Aorta (tissue), 5 donors: ENCODE results near the gene EGLN1. TPM values are rescaled to one million over a fixed set of nuclear protein-coding genes. Genes with fewer than 3 reads are reported as not detected.

ENCODE experiments used
- ATAC-seq: fragments of 200-7000 bp; cut with Tn5 transposase; one replicate; pipeline ENCODE4 v1.9.1; 2022; ENCODE audit warnings: moderate library complexity; ENCODE audit not compliant: low FRiP score
- DNase-seq, 2 donors: peaks; one replicate each; pipeline ENCODE4 v3.0.0-alpha.2; 2020
- H3K27ac ChIP-seq, 2 donors: one replicate each; pipeline ENCODE4 v1.5.1; 2013; ENCODE audit warnings: low read length in 2 of 2, mild to moderate bottlenecking in 2 of 2, moderate library complexity in 2 of 2, control low read depth in 1 of 2, inconsistent platforms in 1 of 2, low read depth in 1 of 2
- H3K27me3 ChIP-seq, 2 donors: one replicate each; pipeline ENCODE4 v1.6.1; 2013; ENCODE audit warnings: control low read depth in 1 of 2, low read length in 1 of 2, mild to moderate bottlenecking in 1 of 2, moderate library complexity in 1 of 2; ENCODE audit not compliant: insufficient read depth in 2 of 2, control insufficient read depth in 1 of 2
- H3K36me3 ChIP-seq, 2 donors: one replicate each; pipeline ENCODE4 v1.6.1; 2013; ENCODE audit warnings: control low read depth in 1 of 2, low read length in 1 of 2, mild to moderate bottlenecking in 1 of 2; ENCODE audit not compliant: insufficient read depth in 2 of 2, control insufficient read depth in 1 of 2
- H3K4me1 ChIP-seq, 2 donors: one replicate each; pipeline ENCODE4 v1.6.1; 2013; ENCODE audit warnings: low read length in 2 of 2, control low read depth in 1 of 2, mild to moderate bottlenecking in 1 of 2, moderate library complexity in 1 of 2; ENCODE audit not compliant: insufficient read depth in 2 of 2, control insufficient read depth in 1 of 2
- H3K4me3 ChIP-seq, 2 donors: one replicate each; pipeline ENCODE4 v1.5.1; 2013; ENCODE audit warnings: low read length in 2 of 2, control low read depth in 1 of 2, mild to moderate bottlenecking in 1 of 2
- H3K9me3 ChIP-seq: one replicate; pipeline ENCODE4 v1.6.1; 2013; ENCODE audit warnings: mild to moderate bottlenecking, low read length; ENCODE audit not compliant: control insufficient read depth
- WGBS, 2 donors: extraction: QIAGEN DNeasy Blood & Tissue Kit; methylation state at CpG; one replicate each; pipeline ENCODE4 v1.1.7; 2013; 5-methylcytosine and 5-hydroxymethylcytosine counted together
- intact Hi-C, 2 donors: fragments of 100-400 bp; cut with DNase I; formaldehyde crosslinking; loops; one replicate each; pipeline versions ENCODE4 v1.14.2 to v1.15.0; 2022
- polyA plus RNA-seq, 2 donors: library from polyadenylated mRNA; stranded (reverse); fragments of 200-250 nt; gene quantifications; one replicate each; pipeline ENCODE4 v1.2.3, GENCODE V29; 2013
- total RNA-seq, 2 donors: library from RNA; stranded (reverse); fragmentation: NEBNext Ultra II Directional; extraction: Animal tissue kit (Norgen Biotek cat#: 25700); gene quantifications; one replicate each; pipeline ENCODE4 v1.2.1, GENCODE V29; 2021
- donor health status: healthy with polysubstance abuse.
- donor health status: Bipolar disorder and iron deficiency.
- donor health status: DM: no; HTN: no; CAD: no.
- donor health status: DM: no; HTN: no; CAD: no.
- donor health status: DM: yes; HTN: yes; CAD: no.

The EGLN1 gene
- total and polyA plus RNA-seq, 4 donors: 11.7 to 50.4 (median 28.1) TPM

- Histone ChIP-seq H3K4me1 (peaks cover 8 to 13% of the 10 kb centered on the region in 2 donors), H3K9me3 (no peaks in the 10 kb centered on the region), H3K27me3 (no peaks in the 10 kb centered on the region), H3K27ac (no peak overlapping the region), H3K4me3 (no peak overlapping the region), H3K36me3 (no peaks in the 10 kb centered on the region)
- ATAC-seq (no peak), DNase-seq (no peak)
- 94 to 95% methylated on average over 1 of the region's 1 CpG for WGBS, 2 donors
- intact Hi-C loops: no loop called here
These were observed 89.3 kb downstream of the EGLN1 start for GRCh38 chr1:231332761-231333160.

- intact Hi-C loops: no loop called here
- H3K4me1 ChIP-seq: no peaks in the 10 kb centered on the region
- WGBS, 2 donors: 89 to 92% methylated on average over 7 of the region's 7 CpGs
- H3K4me3 ChIP-seq: no peak overlapping the region
- H3K36me3 ChIP-seq: no peaks in the 10 kb centered on the region
- no peaks in the 10 kb centered on the region for H3K9me3 ChIP-seq
- no peak overlapping the region for H3K27ac ChIP-seq
- DNase-seq (no peak), ATAC-seq (no peak)
- H3K27me3 ChIP-seq: no peaks in the 10 kb centered on the region
These were observed 92.6 kb downstream of the EGLN1 start for GRCh38 chr1:231329483-231329882.

- Histone ChIP-seq H3K9me3 (no peaks in the 10 kb centered on the region), H3K4me1 (no peaks in the 10 kb centered on the region), H3K36me3 (no peaks in the 10 kb centered on the region), H3K4me3 (no peak overlapping the region), H3K27ac (no peak overlapping the region), H3K27me3 (no peaks in the 10 kb centered on the region)
- WGBS, 2 donors: 77 to 78% methylated on average over 5 of the region's 5 CpGs
- intact Hi-C loops: no loop called here
- DNase-seq: no peak
- no peak for ATAC-seq
These were observed 94.5 kb downstream of the EGLN1 start for GRCh38 chr1:231327617-231328016.

GRCh38 chr1:231326248-231326647 is 95.8 kb downstream of the EGLN1 start:
- no peak for ATAC-seq
- intact Hi-C loops: no loop called here
- H3K4me1 ChIP-seq: no peaks in the 10 kb centered on the region
- H3K36me3 ChIP-seq: no peaks in the 10 kb centered on the region
- WGBS, 2 donors: 40 to 56% methylated on average over 1 of the region's 1 CpG
- no peak overlapping the region for H3K27ac ChIP-seq
- H3K4me3 ChIP-seq: no peak overlapping the region
- no peaks in the 10 kb centered on the region for H3K27me3 ChIP-seq
- DNase-seq: no peak
- H3K9me3 ChIP-seq: no peaks in the 10 kb centered on the region

GRCh38 chr1:231324660-231325059 is 97.4 kb downstream of the EGLN1 start:
- Histone ChIP-seq H3K4me1 (no peaks in the 10 kb centered on the region), H3K27me3 (no peaks in the 10 kb centered on the region), H3K9me3 (no peaks in the 10 kb centered on the region), H3K4me3 (no peak overlapping the region), H3K36me3 (no peaks in the 10 kb centered on the region), H3K27ac (no peak overlapping the region)
- 81% methylated on average over 5 of the region's 5 CpGs for WGBS, 2 donors
- no peak for ATAC-seq
- intact Hi-C loops: no loop called here
- no peak for DNase-seq

GRCh38 chr1:231322880-231323530 is 99.1 kb downstream of the EGLN1 start:
- Histone ChIP-seq H3K4me1 (no peaks in the 10 kb centered on the region), H3K9me3 (no peaks in the 10 kb centered on the region), H3K27ac (no peak overlapping the region), H3K27me3 (no peaks in the 10 kb centered on the region), H3K36me3 (no peaks in the 10 kb centered on the region), H3K4me3 (no peak overlapping the region)
- DNase-seq (no peak), ATAC-seq (no peak)
- intact Hi-C loops: no loop called here
- 79 to 80% methylated on average over 7 of the region's 7 CpGs for WGBS, 2 donors

- no peak for ATAC-seq
- intact Hi-C loops: no loop called here
- WGBS, 2 donors: 93% methylated on average over 9 of the region's 9 CpGs
- Histone ChIP-seq H3K4me1 (no peaks in the 10 kb centered on the region), H3K27me3 (no peaks in the 10 kb centered on the region), H3K9me3 (no peaks in the 10 kb centered on the region), H3K36me3 (no peaks in the 10 kb centered on the region), H3K4me3 (no peak overlapping the region), H3K27ac (no peak overlapping the region)
- DNase-seq: no peak
These were observed 103.0 kb downstream of the EGLN1 start for GRCh38 chr1:231319080-231319479.

- no peaks in the 10 kb centered on the region for H3K27me3 ChIP-seq
- H3K36me3 ChIP-seq: no peaks in the 10 kb centered on the region
- WGBS, 2 donors: 84 to 90% methylated on average over 4 of the region's 4 CpGs
- H3K27ac ChIP-seq: no peak overlapping the region
- no peak for DNase-seq
- intact Hi-C loops: no loop called here
- H3K4me3 ChIP-seq: no peak overlapping the region
- no peaks in the 10 kb centered on the region for H3K4me1 ChIP-seq
- no peak for ATAC-seq
- no peaks in the 10 kb centered on the region for H3K9me3 ChIP-seq
These were observed 103.5 kb downstream of the EGLN1 start for GRCh38 chr1:231318568-231318967.

- Histone ChIP-seq H3K27me3 (no peaks in the 10 kb centered on the region), H3K9me3 (no peaks in the 10 kb centered on the region), H3K27ac (no peak overlapping the region), H3K36me3 (no peaks in the 10 kb centered on the region), H3K4me1 (no peaks in the 10 kb centered on the region), H3K4me3 (no peak overlapping the region)
- WGBS, 2 donors: 95 to 96% methylated on average over 15 of the region's 15 CpGs
- no peak for ATAC-seq
- intact Hi-C loops: no loop called here
- DNase-seq: no peak
These were observed 104.1 kb downstream of the EGLN1 start for GRCh38 chr1:231318015-231318355.
